Type B pancreatic cell (in vitro differentiated cells): ENCODE data around the gene NEK1. TPM values are rescaled to one million over a fixed set of nuclear protein-coding genes. Genes with fewer than 3 reads are reported as not detected.
"Not testable (repeated sequence)": the region's sequence is repeated elsewhere in the genome, so short reads cannot be mapped to it uniquely, and the experiment has no call there.

Source experiments
- DNase-seq: peaks from one replicate; pipeline ENCODE4 v3.0.0; 2021; ENCODE audit warnings: mixed read lengths; ENCODE audit not compliant: unreplicated experiment; ENCODE audit errors: extremely low spot score
- H3K27ac Mint-ChIP-seq: 2 replicates; pipeline ENCODE4 v1.8.0; 2021; ENCODE audit warnings: mild to moderate bottlenecking, mixed read lengths
- H3K27me3 Mint-ChIP-seq: 2 replicates; pipeline ENCODE4 v1.8.0; 2021; ENCODE audit warnings: mixed read lengths
- H3K36me3 Mint-ChIP-seq: 2 replicates; pipeline ENCODE4 v1.8.0; 2021; ENCODE audit warnings: mixed read lengths
- H3K4me1 Mint-ChIP-seq: one replicate; pipeline ENCODE4 v1.8.0; 2021; ENCODE audit warnings: mixed read lengths; ENCODE audit not compliant: unreplicated experiment
- H3K4me3 Mint-ChIP-seq: 2 replicates; pipeline ENCODE4 v1.8.0; 2021; ENCODE audit warnings: mild to moderate bottlenecking, mixed read lengths
- H3K9me3 Mint-ChIP-seq: 2 replicates; pipeline ENCODE4 v1.8.0; 2021; ENCODE audit warnings: mixed read lengths
- total RNA-seq: library from RNA; stranded (reverse); gene quantifications from 2 replicates; pipeline ENCODE4 v1.2.1, GENCODE V29; 2021; ENCODE audit warnings: low replicate concordance
- TF ChIP-seq, protein P1 (sequence below): fragments of 200-600 bp; sonication (generic); conservative IDR thresholded peaks from 2 replicates; pipeline ENCODE4 v1.5.0; 2021; ENCODE audit warnings: antibody characterized with exemption, mild to moderate bottlenecking

The NEK1 gene
- total RNA-seq, 1 donor from 2014 or later, result 17.7 TPM

DNA sequence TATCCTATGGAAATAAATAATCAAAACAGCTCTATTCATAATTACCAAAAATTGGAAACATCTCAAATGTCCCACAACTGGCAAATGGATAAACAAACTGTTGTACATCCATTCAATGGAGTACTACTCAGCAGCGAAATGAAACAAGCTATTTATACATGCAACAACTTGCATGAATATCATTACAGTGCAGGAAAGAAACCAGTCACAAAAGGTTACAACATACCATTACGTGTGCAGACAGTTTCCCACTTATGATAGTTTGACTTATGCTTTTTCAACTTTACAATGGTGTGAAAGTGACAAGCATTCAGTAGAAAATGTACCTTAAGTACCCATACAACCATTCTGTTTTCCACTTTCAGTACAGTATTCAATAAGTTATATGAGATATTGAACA lies 82.3 kb downstream of the NEK1 start:
- Mint-ChIP-seq H3K4me1 (no peaks in the 10 kb centered on the region), H3K27me3 (no peaks in the 10 kb centered on the region), H3K36me3 (peaks cover 43% of the 10 kb centered on the region), H3K27ac (no peak overlapping the region), H3K4me3 (no peak overlapping the region), H3K9me3 (no peaks in the 10 kb centered on the region)
- no peak for DNase-seq
- TF ChIP-seq, protein P1, sequence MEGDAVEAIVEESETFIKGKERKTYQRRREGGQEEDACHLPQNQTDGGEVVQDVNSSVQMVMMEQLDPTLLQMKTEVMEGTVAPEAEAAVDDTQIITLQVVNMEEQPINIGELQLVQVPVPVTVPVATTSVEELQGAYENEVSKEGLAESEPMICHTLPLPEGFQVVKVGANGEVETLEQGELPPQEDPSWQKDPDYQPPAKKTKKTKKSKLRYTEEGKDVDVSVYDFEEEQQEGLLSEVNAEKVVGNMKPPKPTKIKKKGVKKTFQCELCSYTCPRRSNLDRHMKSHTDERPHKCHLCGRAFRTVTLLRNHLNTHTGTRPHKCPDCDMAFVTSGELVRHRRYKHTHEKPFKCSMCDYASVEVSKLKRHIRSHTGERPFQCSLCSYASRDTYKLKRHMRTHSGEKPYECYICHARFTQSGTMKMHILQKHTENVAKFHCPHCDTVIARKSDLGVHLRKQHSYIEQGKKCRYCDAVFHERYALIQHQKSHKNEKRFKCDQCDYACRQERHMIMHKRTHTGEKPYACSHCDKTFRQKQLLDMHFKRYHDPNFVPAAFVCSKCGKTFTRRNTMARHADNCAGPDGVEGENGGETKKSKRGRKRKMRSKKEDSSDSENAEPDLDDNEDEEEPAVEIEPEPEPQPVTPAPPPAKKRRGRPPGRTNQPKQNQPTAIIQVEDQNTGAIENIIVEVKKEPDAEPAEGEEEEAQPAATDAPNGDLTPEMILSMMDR, result no peak

DNA sequence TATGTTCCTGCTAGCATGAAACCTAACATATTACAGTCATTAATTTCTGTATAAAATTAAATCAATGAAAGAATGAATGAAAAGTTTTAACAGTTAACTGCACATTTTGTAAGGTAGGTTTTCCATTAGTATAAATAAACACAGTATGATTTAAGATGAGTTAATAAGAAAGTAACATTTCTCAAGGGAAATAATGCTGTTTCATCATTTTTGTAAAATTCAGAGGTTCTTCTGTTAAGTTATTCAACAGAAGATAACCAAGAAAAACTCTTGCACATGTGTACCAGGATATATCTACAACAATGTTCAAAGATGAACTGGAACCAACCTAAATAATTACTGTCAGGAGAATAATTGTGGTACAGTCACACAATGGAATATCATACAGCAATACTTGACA lies 88.6 kb downstream of the NEK1 start:
- Mint-ChIP-seq H3K9me3 (peaks cover 7% of the 10 kb centered on the region), H3K27me3 (no peaks in the 10 kb centered on the region), H3K4me1 (no peaks in the 10 kb centered on the region), H3K36me3 (peaks cover 33% of the 10 kb centered on the region), H3K4me3 (no peak overlapping the region), H3K27ac (no peak overlapping the region)
- no peak for DNase-seq
- TF ChIP-seq, protein P1, result no peak

DNA sequence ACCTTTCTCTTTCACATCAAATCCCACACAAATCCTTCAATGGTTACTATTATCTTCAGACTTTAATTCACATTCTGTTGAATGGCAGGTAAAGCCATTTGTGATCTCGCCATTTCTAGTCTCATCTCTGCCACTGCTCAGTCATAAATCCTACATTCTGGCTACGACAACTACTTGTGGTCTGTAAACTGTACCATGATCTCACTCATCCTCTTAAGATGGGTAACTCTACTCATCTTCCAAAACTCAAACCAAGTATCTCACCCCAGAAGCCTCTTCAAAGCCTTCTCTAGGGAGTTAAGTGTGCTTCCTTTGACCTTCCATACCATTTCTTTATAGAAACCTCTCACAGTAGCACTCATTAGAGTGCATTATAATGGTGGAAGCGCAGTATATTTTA lies 101.8 kb downstream of the NEK1 start:
- Mint-ChIP-seq H3K36me3 (no peaks in the 10 kb centered on the region), H3K4me3 (no peak overlapping the region), H3K27me3 (no peaks in the 10 kb centered on the region), H3K9me3 (no peaks in the 10 kb centered on the region), H3K4me1 (no peaks in the 10 kb centered on the region), H3K27ac (no peak overlapping the region)
- TF ChIP-seq, protein P1, result no peak
- no peak for DNase-seq

DNA sequence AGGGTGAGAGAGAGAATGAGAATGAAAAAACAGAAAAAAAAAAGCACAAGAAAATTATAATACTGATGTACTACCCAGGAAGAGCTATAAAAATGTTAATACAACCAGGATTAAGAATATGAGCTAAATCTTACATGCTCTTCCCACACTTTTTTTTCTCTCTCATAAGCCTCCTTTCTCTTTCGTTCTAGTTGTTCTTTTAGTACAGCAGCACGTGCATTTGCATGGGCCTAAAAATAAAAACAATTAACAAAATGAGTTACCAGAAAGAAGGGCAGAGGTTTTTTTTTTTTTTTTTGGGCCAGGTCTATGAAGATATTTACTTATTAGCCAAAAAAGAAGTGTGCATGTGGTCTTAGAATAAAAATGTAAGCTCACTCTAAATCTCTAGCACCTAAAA lies 105.5 kb downstream of the NEK1 start:
- H3K27me3 Mint-ChIP-seq, result no peaks in the 10 kb centered on the region
- DNase-seq, result no peak
- no peak overlapping the region for H3K4me3 Mint-ChIP-seq
- TF ChIP-seq, protein P1, result no peak
- H3K4me1 Mint-ChIP-seq, result no peaks in the 10 kb centered on the region
- H3K27ac Mint-ChIP-seq, result no peak overlapping the region
- H3K36me3 Mint-ChIP-seq, result peaks cover 28% of the 10 kb centered on the region
- H3K9me3 Mint-ChIP-seq, result peaks cover 8% of the 10 kb centered on the region

DNA sequence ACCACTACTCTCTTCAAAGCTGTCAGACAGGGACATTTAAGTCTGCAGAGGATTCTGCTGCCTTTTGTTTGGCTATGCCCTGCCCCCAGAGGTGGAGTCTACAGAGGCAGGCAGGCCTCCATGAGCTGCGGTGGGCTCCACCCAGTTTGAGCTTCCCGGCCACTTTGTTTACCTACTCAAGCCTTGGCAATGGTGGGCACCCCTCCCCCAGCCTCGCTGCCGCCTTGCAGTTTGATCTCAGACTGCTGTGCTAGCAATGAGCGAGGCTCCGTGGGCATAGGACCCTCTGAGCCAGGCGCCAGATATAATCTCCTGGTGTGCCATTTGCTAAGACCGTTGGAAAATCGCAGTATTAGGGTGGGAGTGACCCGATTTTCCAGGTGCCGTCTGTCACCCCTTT lies 112.5 kb downstream of the NEK1 start:
- not testable (repeated sequence) for H3K27ac Mint-ChIP-seq, H3K4me1 Mint-ChIP-seq, DNase-seq, H3K4me3 Mint-ChIP-seq, H3K27me3 Mint-ChIP-seq
- Mint-ChIP-seq H3K36me3 (peaks cover 60% of the 10 kb centered on the region), H3K9me3 (peaks cover 16% of the 10 kb centered on the region)

DNA sequence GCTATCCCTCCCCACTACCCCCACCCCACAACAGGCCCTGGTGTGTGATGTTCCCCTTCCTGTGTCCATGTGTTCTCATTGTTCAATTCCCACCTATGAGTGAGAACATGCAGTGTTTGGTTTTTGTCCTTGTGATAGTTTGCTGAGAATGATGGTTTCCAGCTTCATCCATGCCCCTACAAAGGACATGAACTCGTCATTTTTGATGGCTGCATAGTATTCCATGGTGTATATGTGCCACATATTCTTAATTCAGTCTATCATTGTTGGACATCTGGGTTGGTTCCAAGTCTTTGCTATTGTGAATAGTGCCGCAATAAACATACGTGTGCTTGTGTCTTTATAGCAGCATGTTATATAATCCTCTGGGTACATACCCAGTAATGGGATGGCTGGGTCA lies 118.1 kb downstream of the NEK1 start:
- H3K4me1 Mint-ChIP-seq, H3K4me3 Mint-ChIP-seq, H3K27ac Mint-ChIP-seq, DNase-seq, H3K9me3 Mint-ChIP-seq, H3K27me3 Mint-ChIP-seq: not testable (repeated sequence)
- H3K36me3 Mint-ChIP-seq, result peaks cover 26% of the 10 kb centered on the region

DNA sequence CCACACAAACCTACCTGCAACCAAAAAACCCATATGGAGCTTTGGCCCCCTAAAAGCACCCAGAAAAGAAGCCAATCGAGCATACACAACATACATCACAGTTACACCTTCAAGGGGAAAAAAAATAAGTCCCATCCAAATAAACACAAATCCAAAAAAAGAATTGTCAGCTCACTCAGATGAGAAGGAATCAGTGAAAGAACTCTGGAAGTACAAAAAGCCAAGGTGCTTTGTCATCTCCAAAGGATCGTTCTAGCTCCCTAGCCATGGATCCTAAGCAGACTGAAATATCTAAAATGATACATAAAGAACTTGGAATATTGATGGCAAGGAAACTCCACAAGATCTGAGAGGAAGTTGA lies 119.2 kb downstream of the NEK1 start:
- H3K4me1 Mint-ChIP-seq, result no peaks in the 10 kb centered on the region
- TF ChIP-seq, protein P1, result peak; percentile 23
- no peak overlapping the region for H3K4me3 Mint-ChIP-seq
- H3K36me3 Mint-ChIP-seq, result peaks cover 20% of the 10 kb centered on the region
- no peak overlapping the region for H3K27ac Mint-ChIP-seq
- no peaks in the 10 kb centered on the region for H3K27me3 Mint-ChIP-seq
- H3K9me3 Mint-ChIP-seq, result no peaks in the 10 kb centered on the region
- no peak for DNase-seq
